LoVo (cell line): ENCODE results near the gene CNNM4.
"Not testable (repeated sequence)": the region's sequence is repeated elsewhere in the genome, so short reads cannot be mapped to it uniquely, and the experiment has no call there.

Experiments used
- DNase-seq: peaks from one replicate; pipeline ENCODE4 v3.0.0-alpha.2; 2016; ENCODE audit warnings: low spot score

CNNM4 gene

DNA sequence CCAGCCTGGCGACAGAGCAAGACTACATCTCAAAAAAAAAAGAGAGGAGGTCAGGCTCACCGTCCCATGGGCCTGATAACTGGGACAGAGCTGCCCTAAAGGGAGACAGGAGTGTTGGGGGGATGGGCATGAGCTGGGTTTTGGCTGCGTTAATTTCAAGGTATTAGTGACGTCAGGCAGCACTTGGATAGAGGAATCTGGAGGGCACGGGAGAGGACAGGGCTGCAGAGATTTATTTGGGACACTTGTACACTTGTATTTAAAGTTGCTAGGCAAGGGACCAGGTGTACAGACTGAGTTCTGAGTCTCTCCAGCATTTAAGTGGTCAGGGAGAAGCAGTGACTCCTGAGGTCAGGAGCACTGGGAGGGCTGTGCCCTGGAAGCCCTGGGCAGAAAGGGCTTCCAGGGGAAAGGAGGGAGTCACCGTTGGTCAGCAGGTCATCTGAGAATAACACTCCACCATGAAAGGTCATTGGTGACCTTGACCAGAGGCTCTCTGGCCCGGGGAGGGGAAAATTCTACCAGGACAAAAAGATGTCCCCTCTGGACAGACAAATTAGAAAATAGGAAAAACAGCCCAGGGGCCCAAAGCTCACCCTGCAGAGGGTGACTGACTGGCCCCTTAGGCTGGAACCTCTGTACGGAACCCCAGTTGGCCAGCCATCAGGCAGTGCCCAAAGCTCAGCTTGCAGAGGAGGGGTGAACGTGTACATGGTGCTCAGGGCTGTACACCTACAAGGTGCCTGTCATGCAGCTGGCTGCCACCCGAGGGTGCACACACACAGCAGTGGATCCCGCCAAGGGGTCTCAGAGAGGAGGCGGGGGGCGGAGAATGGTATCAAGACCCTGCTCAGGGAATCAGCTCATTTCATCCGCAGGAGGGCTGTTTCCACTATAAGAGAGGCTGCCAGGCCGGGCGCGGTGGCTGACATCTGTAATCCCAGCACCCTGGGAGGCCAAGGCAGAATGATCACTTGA lies 32.4 kb downstream of the CNNM4 start:
- no peak for DNase-seq

DNA sequence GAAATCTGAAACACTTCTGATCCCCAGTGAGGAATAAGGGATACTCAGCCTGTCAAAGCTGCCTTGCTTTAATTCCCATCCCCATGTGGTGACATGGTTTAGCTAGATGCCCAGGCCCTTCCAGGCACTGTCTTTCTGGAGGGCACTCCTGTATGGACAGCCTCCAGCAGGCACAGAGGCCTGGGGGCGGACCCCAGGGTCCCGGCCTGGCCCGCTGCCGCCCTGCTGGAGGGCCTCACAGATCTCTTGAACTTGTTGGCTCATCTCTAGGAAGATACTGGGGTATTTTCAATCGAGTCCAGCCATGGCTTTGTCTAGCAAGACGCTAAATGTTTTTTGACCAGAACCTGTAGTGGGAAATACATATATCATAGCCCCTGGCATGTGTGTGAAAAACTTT lies 34.4 kb downstream of the CNNM4 start:
- no peak for DNase-seq

- DNase-seq, result not testable (repeated sequence)
These were observed 35.8 kb downstream of the CNNM4 start for GRCh38 chr2:96796497-96796896.

GRCh38 chr2:96797066-96797625 lies 36.4 kb downstream of the CNNM4 start:
- no peak for DNase-seq

DNA sequence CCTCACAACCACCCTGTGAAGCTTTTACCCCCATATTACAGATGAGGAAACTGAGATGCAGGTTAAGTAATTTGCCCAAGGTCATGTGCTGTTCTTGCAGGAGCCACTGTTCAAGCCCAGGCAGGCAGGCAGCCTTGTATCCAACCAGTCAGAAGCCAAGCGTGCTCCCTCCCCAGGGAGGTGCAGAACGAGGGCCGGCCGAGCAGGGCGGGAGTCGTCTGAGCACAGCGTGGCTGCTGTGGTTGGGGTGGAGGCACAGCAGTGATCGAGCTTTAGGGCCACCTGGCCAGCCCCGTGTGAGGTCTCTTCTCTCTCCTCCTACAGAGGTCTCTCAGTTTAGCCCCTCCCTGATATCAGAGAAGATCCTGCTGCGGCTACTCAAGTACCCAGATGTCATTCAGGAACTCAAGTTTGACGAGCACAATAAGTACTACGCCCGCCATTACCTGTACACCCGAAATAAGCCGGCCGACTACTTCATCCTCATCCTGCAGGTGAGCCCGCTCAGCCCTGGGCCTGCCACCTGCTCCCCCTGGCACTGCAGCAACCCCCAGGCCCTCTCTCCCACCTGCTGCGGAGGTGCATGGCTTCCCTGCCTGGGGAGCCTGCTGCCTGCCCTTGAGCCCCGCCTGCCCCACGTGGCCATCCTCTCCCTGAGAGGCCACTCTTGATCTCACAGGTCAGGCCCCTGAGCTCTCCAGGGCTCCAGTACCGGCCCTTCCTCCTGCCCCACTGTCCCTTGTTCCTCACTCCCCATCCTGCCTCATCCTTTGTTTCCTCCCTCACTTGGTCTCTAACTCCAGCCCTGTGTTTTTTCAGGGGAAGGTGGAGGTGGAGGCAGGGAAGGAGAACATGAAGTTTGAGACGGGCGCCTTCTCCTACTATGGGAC lies 38.3 kb downstream of the CNNM4 start:
- DNase-seq, result no peak

DNA sequence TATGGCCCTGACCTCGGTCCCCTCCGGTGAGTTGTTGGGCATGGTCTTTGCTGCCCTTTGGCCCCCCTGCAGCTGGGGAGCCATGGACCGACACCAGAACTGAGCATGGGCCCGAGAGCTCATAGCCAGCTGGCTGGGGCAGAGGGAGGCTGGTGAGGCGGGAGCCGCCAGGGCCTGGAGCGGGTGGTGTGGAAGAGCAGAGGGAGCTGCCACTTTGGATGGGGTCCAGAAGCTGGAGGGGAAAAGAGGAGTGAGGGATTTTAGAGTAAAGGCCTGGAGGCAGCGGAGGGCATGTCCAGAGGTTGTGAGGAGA lies 38.9 kb downstream of the CNNM4 start:
- no peak for DNase-seq

- DNase-seq, result no peak
These were observed 39.6 kb downstream of the CNNM4 start for GRCh38 chr2:96800061-96801004.

GRCh38 chr2:96801005-96801785 lies 40.5 kb downstream of the CNNM4 start:
- DNase-seq, result no peak

DNA sequence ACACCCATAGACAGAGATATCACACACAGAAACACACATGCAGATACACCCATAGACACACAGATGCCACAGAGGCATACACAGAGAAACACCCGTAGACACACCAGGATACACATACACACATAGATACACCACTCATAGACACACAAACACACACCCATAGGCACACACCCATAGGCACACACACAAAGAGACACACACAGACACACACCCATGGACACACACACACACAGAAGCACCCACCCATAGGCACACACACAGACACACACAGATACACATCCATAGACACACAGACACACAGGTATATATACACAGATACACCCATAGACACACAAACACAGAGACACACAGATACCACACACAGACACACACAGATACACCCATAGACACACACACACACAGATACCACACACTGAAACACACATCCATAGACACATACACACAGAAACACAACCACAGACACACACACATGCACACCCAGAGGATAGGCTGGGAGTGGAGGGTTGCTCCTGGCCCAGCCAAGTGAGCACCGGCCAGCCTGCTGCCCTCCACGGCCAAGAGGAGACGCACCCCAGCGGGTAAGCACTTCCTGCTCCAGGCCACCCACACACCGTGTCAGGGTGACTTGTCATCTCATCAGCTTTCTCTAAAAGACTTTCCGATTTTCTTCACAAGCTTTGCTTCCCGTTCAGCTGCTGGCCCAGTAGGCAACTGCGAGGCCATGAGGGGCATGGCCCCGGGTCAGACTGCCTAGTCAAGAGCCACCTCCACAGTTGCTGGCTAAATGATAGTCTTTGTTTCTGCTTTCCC lies 41.3 kb downstream of the CNNM4 start:
- DNase-seq, result no peak

- DNase-seq, result no peak
These were observed 42.0 kb downstream of the CNNM4 start for GRCh38 chr2:96802721-96803120.

DNA sequence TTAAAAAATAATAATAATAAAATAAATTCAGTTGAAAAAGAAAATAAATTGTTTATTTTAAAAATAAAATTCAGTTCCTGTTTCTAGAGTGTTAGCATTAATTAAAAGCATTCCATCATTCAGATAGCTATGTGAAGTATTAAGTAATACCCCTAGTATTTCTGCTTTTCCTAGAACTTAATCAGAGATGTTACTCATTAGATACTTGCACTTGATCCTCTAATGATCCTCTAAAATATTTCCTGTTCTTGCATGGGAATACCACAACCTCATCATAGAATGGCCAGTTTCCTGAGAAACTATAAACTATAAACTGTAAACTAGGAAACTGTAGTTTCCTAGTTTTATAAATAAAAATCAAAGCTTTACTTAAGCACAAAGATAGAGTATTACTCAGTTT lies 44.3 kb downstream of the CNNM4 start:
- no peak for DNase-seq

DNA sequence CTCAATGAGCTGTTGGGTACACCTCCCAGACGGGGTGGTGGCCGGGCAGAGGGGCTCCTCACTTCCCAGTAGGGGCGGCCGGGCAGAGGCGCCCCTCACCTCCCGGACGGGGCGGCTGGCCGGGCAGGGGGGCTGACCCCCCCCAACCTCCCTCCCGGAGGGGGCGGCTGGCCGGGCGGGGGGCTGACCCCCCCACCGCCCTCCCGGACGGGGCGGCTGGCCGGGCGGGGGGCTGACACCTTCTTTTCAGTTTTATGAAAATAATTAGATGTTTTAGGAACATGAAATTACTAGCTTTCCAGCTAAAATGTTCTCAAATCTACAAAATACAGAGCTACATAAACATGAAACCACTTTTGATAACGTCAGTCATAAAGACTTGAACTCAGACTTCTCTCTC lies 45.2 kb downstream of the CNNM4 start:
- DNase-seq, result not testable (repeated sequence)

- DNase-seq, result no peak
These were observed 45.9 kb downstream of the CNNM4 start for GRCh38 chr2:96806468-96807126.

DNA sequence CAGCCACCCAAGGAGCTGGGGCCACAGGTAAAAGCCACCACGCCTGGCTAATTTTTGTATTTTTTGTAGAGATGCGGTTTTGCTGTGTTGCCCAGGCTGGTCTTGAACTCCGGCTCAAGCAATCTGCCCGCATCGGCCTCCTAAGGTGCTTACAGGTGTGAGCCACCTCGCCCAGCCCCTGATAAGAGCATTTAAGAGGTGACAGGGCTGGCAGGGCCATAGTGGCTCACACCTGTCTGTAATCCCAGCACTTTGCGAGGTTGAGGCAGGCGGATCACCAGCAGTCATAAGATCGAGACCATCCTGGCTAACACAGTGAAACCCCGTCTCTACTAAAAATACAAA lies 46.4 kb downstream of the CNNM4 start:
- no peak for DNase-seq

DNA sequence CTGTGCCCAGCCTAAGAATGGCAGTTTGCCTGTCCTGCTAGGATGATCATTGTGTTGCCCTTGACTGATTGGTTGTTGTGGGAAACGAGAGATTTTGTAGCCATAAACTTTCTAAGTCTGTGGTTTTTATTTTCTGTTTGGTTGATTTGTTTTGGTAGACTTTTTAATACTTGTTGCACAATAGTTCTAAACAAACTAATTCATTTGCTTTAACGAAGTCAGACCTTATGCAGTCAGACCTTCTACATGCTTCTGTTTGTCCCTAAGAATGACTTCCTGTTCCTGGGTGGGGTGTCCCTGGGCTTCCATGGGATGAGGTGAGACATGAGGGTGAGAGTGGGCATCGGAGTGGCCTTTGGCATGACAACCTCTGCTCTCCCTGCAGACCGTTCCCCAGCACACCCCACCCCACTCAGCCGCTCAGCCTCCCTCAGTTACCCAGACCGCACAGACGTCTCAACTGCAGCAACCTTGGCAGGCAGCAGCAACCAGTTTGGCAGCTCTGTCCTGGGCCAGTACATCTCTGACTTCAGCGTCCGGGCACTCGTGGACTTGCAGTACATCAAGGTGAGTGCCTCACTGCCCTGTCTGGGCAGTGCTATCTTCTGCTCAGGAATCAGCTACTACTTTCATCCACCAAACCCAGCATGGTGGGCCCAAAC lies 47.6 kb downstream of the CNNM4 start:
- no peak for DNase-seq

DNA sequence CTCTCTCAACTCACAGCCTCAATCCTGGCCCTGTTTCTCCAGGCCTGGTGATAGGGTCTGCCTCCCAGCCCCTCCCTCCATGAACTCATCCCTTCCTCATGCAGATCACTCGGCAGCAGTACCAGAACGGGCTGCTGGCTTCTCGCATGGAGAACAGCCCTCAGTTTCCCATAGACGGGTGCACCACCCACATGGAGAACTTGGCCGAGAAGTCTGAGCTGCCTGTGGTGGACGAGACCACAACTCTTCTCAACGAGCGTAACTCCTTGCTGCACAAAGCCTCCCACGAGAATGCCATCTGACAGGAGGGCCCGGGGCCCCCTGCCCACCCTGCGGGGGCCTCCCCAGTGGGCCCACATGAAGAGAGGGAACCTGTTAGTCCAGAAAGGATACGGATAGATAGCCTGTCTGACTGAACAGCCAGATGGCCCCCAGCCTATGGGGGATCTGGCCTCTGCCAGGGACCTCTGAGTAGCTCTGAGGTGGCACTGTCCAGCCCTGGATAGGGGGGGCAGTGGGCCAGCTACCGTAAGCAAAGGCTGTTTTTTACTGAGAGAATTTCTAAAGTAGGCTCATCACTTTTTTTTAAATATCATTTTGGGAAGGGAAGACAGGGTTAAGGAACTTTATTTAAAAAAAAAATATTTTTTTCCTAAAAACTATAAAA lies 48.6 kb downstream of the CNNM4 start:
- no peak for DNase-seq

DNA sequence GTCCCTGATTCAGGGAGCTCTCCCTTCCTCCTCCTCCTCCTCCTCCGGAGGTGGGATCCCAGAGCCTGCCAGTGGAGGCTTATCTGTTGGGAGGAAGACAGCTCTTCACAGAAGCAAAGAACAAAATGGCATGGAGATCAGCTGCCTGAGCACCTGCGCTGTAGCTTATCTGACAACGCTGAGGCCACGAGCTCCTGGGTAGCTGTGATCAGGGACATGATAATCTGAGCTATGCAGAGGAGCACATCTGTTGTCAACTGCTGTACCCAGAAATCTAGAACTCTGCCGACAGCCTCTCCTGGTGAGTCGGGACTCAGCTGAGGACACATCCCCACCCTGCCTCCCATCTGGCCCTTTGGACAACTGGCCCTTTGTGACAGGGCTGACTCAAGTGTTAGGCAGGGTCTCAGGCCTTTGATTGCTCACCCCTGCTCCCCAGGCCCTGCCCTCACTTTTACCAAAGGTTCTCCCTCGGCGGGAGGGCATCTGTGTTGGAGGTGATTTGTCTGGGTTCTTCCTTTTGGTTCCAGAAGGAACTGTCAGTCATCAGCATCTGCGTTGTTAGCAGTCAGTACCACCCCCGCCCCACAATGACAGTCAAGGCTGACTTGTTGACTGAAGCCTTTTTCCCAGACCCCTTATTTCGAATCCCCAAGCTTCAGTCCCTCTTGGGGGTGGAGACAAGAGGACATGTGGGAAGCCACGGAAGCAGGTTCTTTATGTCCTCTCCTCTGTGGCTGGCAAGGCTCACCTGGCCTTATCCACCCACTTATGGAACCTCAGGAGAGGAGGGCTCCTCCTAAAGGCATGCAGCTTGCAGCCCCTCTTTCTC lies 49.5 kb downstream of the CNNM4 start:
- no peak for DNase-seq
